HepG2 (cell line): Measurements from ENCODE around the gene DPH2. TPM values are rescaled to one million over a fixed set of nuclear protein-coding genes. Genes with fewer than 3 reads are reported as not detected.

Source experiments
- AFF4 ChIP-seq: sonication (generic); formaldehyde crosslinking; IDR thresholded peaks from 2 replicates; pipeline ENCODE4 v1.4.0; 2020; ENCODE audit warnings: missing genetic modification reagents
- ATF7 ChIP-seq, 2 experiments: fragments of 450-650 bp in 1 of 2; sonication (generic) in 1 of 2; formaldehyde crosslinking in 1 of 2; IDR thresholded peaks; 2 replicates each; pipeline versions ENCODE4 v1.4.0 to v1.6.1; 2016 to 2020; ENCODE audit warnings: antibody characterized with exemption in 1 of 2, mild to moderate bottlenecking in 1 of 2, missing genetic modification reagents in 1 of 2
- BATF2 ChIP-seq: sonication (generic); formaldehyde crosslinking; IDR thresholded peaks from 2 replicates; pipeline ENCODE4 v1.8.0; 2022; ENCODE audit warnings: mild to moderate bottlenecking, missing genetic modification reagents, moderate library complexity
- BCL6 ChIP-seq: IDR thresholded peaks from 2 replicates; pipeline ENCODE4 v1.6.1; 2016; ENCODE audit warnings: missing genetic modification reagents, missing compliant biosample characterization
- FOXC1 ChIP-seq: sonication (generic); formaldehyde crosslinking; IDR thresholded peaks from 2 replicates; pipeline ENCODE4 v1.8.0; 2022; ENCODE audit warnings: mild to moderate bottlenecking, missing genetic modification reagents, borderline replicate concordance
- HOXA3 ChIP-seq: sonication (generic); formaldehyde crosslinking; IDR thresholded peaks from 2 replicates; pipeline ENCODE4 v1.5.0; 2020; ENCODE audit warnings: missing genetic modification reagents
- NFE2L1 ChIP-seq: sonication (generic); formaldehyde crosslinking; IDR thresholded peaks from 2 replicates; pipeline ENCODE4 v1.4.0; 2020; ENCODE audit warnings: missing genetic modification reagents, mild to moderate bottlenecking, borderline replicate concordance
- NR1H2 ChIP-seq: sonication (generic); formaldehyde crosslinking; IDR thresholded peaks from 2 replicates; pipeline ENCODE4 v1.8.1; 2022; ENCODE audit warnings: low read depth, missing genetic modification reagents, borderline replicate concordance
- POGZ ChIP-seq: sonication (generic); formaldehyde crosslinking; IDR thresholded peaks from 2 replicates; pipeline ENCODE4 v1.4.0; 2020; ENCODE audit warnings: mild to moderate bottlenecking, missing genetic modification reagents
- REPIN1 ChIP-seq: sonication (generic); formaldehyde crosslinking; IDR thresholded peaks from 2 replicates; pipeline ENCODE4 v1.8.0; 2022; ENCODE audit warnings: missing genetic modification reagents, low read depth, mild to moderate bottlenecking, borderline replicate concordance
- SATB2 ChIP-seq: sonication (generic); formaldehyde crosslinking; IDR thresholded peaks from 2 replicates; pipeline ENCODE4 v1.5.0; 2020; ENCODE audit warnings: missing genetic modification reagents
- USF2 ChIP-seq, 2 experiments: sonication (generic) in 1 of 2; formaldehyde crosslinking in 1 of 2; IDR thresholded peaks; 2 replicates each; pipeline versions ENCODE4 v1.5.1 to v1.6.1; 2011 to 2020; ENCODE audit warnings: borderline replicate concordance in 1 of 2, low read depth in 1 of 2, low read length in 1 of 2, mild to moderate bottlenecking in 1 of 2, missing genetic modification reagents in 1 of 2, moderate library complexity in 1 of 2
- ZFP36 ChIP-seq: fragments of 150-350 bp; IDR thresholded peaks from 2 replicates; pipeline ENCODE4 v1.6.1; 2018; ENCODE audit warnings: borderline replicate concordance, low read length, low read depth; ENCODE audit not compliant: partially characterized antibody
- ZNF18 ChIP-seq: sonication (generic); formaldehyde crosslinking; IDR thresholded peaks from 2 replicates; pipeline ENCODE4 v1.8.0; 2022; ENCODE audit warnings: mild to moderate bottlenecking, missing genetic modification reagents; ENCODE audit not compliant: insufficient replicate concordance
- ZNF431 ChIP-seq: sonication (generic); formaldehyde crosslinking; IDR thresholded peaks from 2 replicates; pipeline ENCODE4 v1.9.0; 2022; ENCODE audit warnings: missing genetic modification reagents, low read depth, mild to moderate bottlenecking, borderline replicate concordance
- ZNF556 ChIP-seq: sonication (generic); formaldehyde crosslinking; IDR thresholded peaks from 2 replicates; pipeline ENCODE4 v1.4.0; 2020; ENCODE audit warnings: mild to moderate bottlenecking, missing genetic modification reagents, borderline replicate concordance
- ZNF747 ChIP-seq: sonication (generic); formaldehyde crosslinking; IDR thresholded peaks from 2 replicates; pipeline ENCODE4 v1.8.1; 2023; ENCODE audit warnings: missing genetic modification reagents, mild to moderate bottlenecking, borderline replicate concordance
- ZNF816 ChIP-seq: sonication (generic); formaldehyde crosslinking; IDR thresholded peaks from 2 replicates; pipeline ENCODE4 v1.8.0; 2022; ENCODE audit warnings: missing genetic modification reagents, mild to moderate bottlenecking, borderline replicate concordance
- ZSCAN21 ChIP-seq: sonication (generic); formaldehyde crosslinking; IDR thresholded peaks from 2 replicates; pipeline ENCODE4 v1.8.0; 2022; ENCODE audit warnings: mild to moderate bottlenecking, missing genetic modification reagents, moderate library complexity, borderline replicate concordance
- polyA plus RNA-seq, 8 experiments: library from polyadenylated mRNA; depleted of rRNA in 3 of 8; stranded (reverse) in 7 of 8; unstranded in 1 of 8; fragments of >200 nt; fragmentation: Illumina TruSeq in 4 of 8; extraction: Trizol in 4 of 8; gene quantifications; 2 replicates each; pipeline versions ENCODE4 v1.2.1 to v1.2.3, GENCODE V29; 2011 to 2016; ENCODE audit warnings: low read depth in 4 of 8, missing spikeins in 1 of 8, mixed read lengths in 1 of 8; ENCODE audit not compliant: insufficient read depth in 1 of 8
- total RNA-seq, 5 experiments: library from RNA; depleted of rRNA; stranded (reverse); fragments of >200 nt; fragmentation: Illumina TruSeq; extraction: Trizol; gene quantifications; 2 replicates each; pipeline ENCODE4 v1.2.3, GENCODE V29; 2016; ENCODE audit warnings: low read depth in 1 of 5

The DPH2 gene
- total and polyA plus RNA-seq, 2 of the 13 experiments (the other 11 are each of a cell fraction or from before 2014, with no cell fraction given) = 32.2 to 38.3 TPM

GRCh38 chr1:43974443-43975248 is 4.8 kb downstream of the DPH2 start, which contains the start of gene ATP6V0B (continued):
- peak; percentile 80; the same call in 1 of the 2 replicates for TF ChIP-seq ZNF431
- TF ChIP-seq SATB2 (CRISPR knock-in tag) = no peak
- TF ChIP-seq NFE2L1 (CRISPR knock-in tag) = no peak
- no peak for TF ChIP-seq ATF7 (IDR thresholded peaks at IDR 0.05)
- TF ChIP-seq ATF7 (CRISPR knock-in tag; IDR thresholded peaks at IDR 0.05) = no peak
- TF ChIP-seq REPIN1 (CRISPR knock-in tag) = peak; percentile 68; the same call in 1 of the 2 replicates
- no peak; the same call in 1 of the 2 replicates for TF ChIP-seq NR1H2
- 0 out of 2 replicates have a peak, but pooled peaks have one; percentile 52 for TF ChIP-seq ZSCAN21
- TF ChIP-seq BCL6 = peak; percentile 78
- peak; percentile 77; the same call in 1 of the 2 replicates for TF ChIP-seq ZNF747 (CRISPR knock-in tag)
- TF ChIP-seq ZNF18 = peak; percentile 64
- peak; percentile 18; the same call in 1 of the 2 replicates for TF ChIP-seq ZNF556
- no peak for TF ChIP-seq ZFP36
- TF ChIP-seq AFF4 (CRISPR knock-in tag) = no peak
- TF ChIP-seq ZNF816 (CRISPR knock-in tag) = no peak
- TF ChIP-seq FOXC1 (CRISPR knock-in tag) = peak; percentile 37; the same call in 1 of the 2 replicates
- TF ChIP-seq USF2 (IDR thresholded peaks at IDR 0.05; ENCODE audit: low read depth, low read length) = peak; percentile 99
- peak; percentile 100 for TF ChIP-seq USF2 (CRISPR knock-in tag; IDR thresholded peaks at IDR 0.05; ENCODE audit: borderline replicate concordance)
- TF ChIP-seq POGZ (CRISPR knock-in tag) = peak; percentile 68
- TF ChIP-seq BATF2 (CRISPR knock-in tag) = no peak
- peak; percentile 94 for TF ChIP-seq HOXA3 (CRISPR knock-in tag)
